ENCODE data around the gene SCAPER.

SCAPER gene

GRCh38 chr15:76401285-76401684, 503.9 kb downstream of the SCAPER start:
- Histone ChIP-seq H3K4me3 (ENCODE audit: low read length) (no peak overlapping the region), H3K4me1 (ENCODE audit: control insufficient read depth, insufficient read depth, low read length) (no peaks in the 10 kb centered on the region), H3K9me3 (ENCODE audit: control insufficient read depth, insufficient read depth, low read length) (no peaks in the 10 kb centered on the region), H3K27me3 (ENCODE audit: control insufficient read depth, insufficient read depth, low read length) (no peaks in the 10 kb centered on the region), H3K36me3 (ENCODE audit: control insufficient read depth, insufficient read depth, low read length) (no peaks in the 10 kb centered on the region), H3K27ac (ENCODE audit: low read length) (no peak overlapping the region)
- no CpG with 5 or more reads among the region's 1 CpG for WGBS (ENCODE audit: insufficient coverage, insufficient read length)
- DNase-seq (ENCODE audit: low read depth, low spot score): no peak

GRCh38 chr15:76398317-76399104, 506.6 kb downstream of the SCAPER start:
- Histone ChIP-seq H3K27me3 (ENCODE audit: control insufficient read depth, insufficient read depth, low read length) (no peaks in the 10 kb centered on the region), H3K4me1 (ENCODE audit: control insufficient read depth, insufficient read depth, low read length) (no peaks in the 10 kb centered on the region), H3K9me3 (ENCODE audit: control insufficient read depth, insufficient read depth, low read length) (no peaks in the 10 kb centered on the region), H3K36me3 (ENCODE audit: control insufficient read depth, insufficient read depth, low read length) (no peaks in the 10 kb centered on the region), H3K27ac (ENCODE audit: low read length) (no peak overlapping the region), H3K4me3 (ENCODE audit: low read length) (no peak overlapping the region)
- no CpG with 5 or more reads among the region's 1 CpG for WGBS (ENCODE audit: insufficient coverage, insufficient read length)
- DNase-seq (ENCODE audit: low read depth, low spot score): no peak

- Histone ChIP-seq H3K9me3 (ENCODE audit: control insufficient read depth, insufficient read depth, low read length) (no peaks in the 10 kb centered on the region), H3K4me3 (ENCODE audit: low read length) (no peak overlapping the region), H3K27ac (ENCODE audit: low read length) (no peak overlapping the region), H3K36me3 (ENCODE audit: control insufficient read depth, insufficient read depth, low read length) (no peaks in the 10 kb centered on the region), H3K27me3 (ENCODE audit: control insufficient read depth, insufficient read depth, low read length) (no peaks in the 10 kb centered on the region), H3K4me1 (ENCODE audit: control insufficient read depth, insufficient read depth, low read length) (no peaks in the 10 kb centered on the region)
- no peak for DNase-seq (ENCODE audit: low read depth, low spot score)
- no CpG with 5 or more reads among the region's 1 CpG for WGBS (ENCODE audit: insufficient coverage, insufficient read length)
These were observed 511.5 kb downstream of the SCAPER start for GRCh38 chr15:76393614-76394013.

- Histone ChIP-seq H3K4me3 (ENCODE audit: low read length) (no peak overlapping the region), H3K27me3 (ENCODE audit: control insufficient read depth, insufficient read depth, low read length) (no peaks in the 10 kb centered on the region), H3K9me3 (ENCODE audit: control insufficient read depth, insufficient read depth, low read length) (no peaks in the 10 kb centered on the region), H3K27ac (ENCODE audit: low read length) (no peak overlapping the region), H3K36me3 (ENCODE audit: control insufficient read depth, insufficient read depth, low read length) (no peaks in the 10 kb centered on the region), H3K4me1 (ENCODE audit: control insufficient read depth, insufficient read depth, low read length) (no peaks in the 10 kb centered on the region)
- no peak for DNase-seq (ENCODE audit: low read depth, low spot score)
These were observed 513.3 kb downstream of the SCAPER start for GRCh38 chr15:76391847-76392246.

- H3K4me3 ChIP-seq (ENCODE audit: low read length): no peak overlapping the region
- H3K27ac ChIP-seq (ENCODE audit: low read length): no peak overlapping the region
- H3K36me3 ChIP-seq (ENCODE audit: control insufficient read depth, insufficient read depth, low read length): no peaks in the 10 kb centered on the region
- no peaks in the 10 kb centered on the region for H3K4me1 ChIP-seq (ENCODE audit: control insufficient read depth, insufficient read depth, low read length)
- H3K9me3 ChIP-seq (ENCODE audit: control insufficient read depth, insufficient read depth, low read length): no peaks in the 10 kb centered on the region
- DNase-seq (ENCODE audit: low read depth, low spot score): no peak
- H3K27me3 ChIP-seq (ENCODE audit: control insufficient read depth, insufficient read depth, low read length): no peaks in the 10 kb centered on the region
- WGBS (ENCODE audit: insufficient coverage, insufficient read length): no CpG with 5 or more reads among the region's 3 CpGs
These were observed 513.8 kb downstream of the SCAPER start for GRCh38 chr15:76391309-76391708.

- Histone ChIP-seq H3K4me3 (ENCODE audit: low read length) (no peak overlapping the region), H3K9me3 (ENCODE audit: control insufficient read depth, insufficient read depth, low read length) (no peaks in the 10 kb centered on the region), H3K36me3 (ENCODE audit: control insufficient read depth, insufficient read depth, low read length) (no peaks in the 10 kb centered on the region), H3K4me1 (ENCODE audit: control insufficient read depth, insufficient read depth, low read length) (no peaks in the 10 kb centered on the region), H3K27ac (ENCODE audit: low read length) (no peak overlapping the region), H3K27me3 (ENCODE audit: control insufficient read depth, insufficient read depth, low read length) (no peaks in the 10 kb centered on the region)
- DNase-seq (ENCODE audit: low read depth, low spot score): no peak
These were observed 514.6 kb downstream of the SCAPER start for GRCh38 chr15:76390571-76390970.

GRCh38 chr15:76386926-76387325, 518.2 kb downstream of the SCAPER start:
- H3K27me3 ChIP-seq (ENCODE audit: control insufficient read depth, insufficient read depth, low read length): no peaks in the 10 kb centered on the region
- no peaks in the 10 kb centered on the region for H3K4me1 ChIP-seq (ENCODE audit: control insufficient read depth, insufficient read depth, low read length)
- H3K27ac ChIP-seq (ENCODE audit: low read length): no peak overlapping the region
- H3K9me3 ChIP-seq (ENCODE audit: control insufficient read depth, insufficient read depth, low read length): no peaks in the 10 kb centered on the region
- no peaks in the 10 kb centered on the region for H3K36me3 ChIP-seq (ENCODE audit: control insufficient read depth, insufficient read depth, low read length)
- H3K4me3 ChIP-seq (ENCODE audit: low read length): no peak overlapping the region
- DNase-seq (ENCODE audit: low read depth, low spot score): no peak
- no CpG with 5 or more reads among the region's 2 CpGs for WGBS (ENCODE audit: insufficient coverage, insufficient read length)

GRCh38 chr15:76386178-76386577, 519.0 kb downstream of the SCAPER start:
- no CpG with 5 or more reads among the region's 2 CpGs for WGBS (ENCODE audit: insufficient coverage, insufficient read length)
- no peak for DNase-seq (ENCODE audit: low read depth, low spot score)
- no peaks in the 10 kb centered on the region for H3K27me3 ChIP-seq (ENCODE audit: control insufficient read depth, insufficient read depth, low read length)
- no peak overlapping the region for H3K27ac ChIP-seq (ENCODE audit: low read length)
- no peak overlapping the region for H3K4me3 ChIP-seq (ENCODE audit: low read length)
- no peaks in the 10 kb centered on the region for H3K4me1 ChIP-seq (ENCODE audit: control insufficient read depth, insufficient read depth, low read length)
- H3K9me3 ChIP-seq (ENCODE audit: control insufficient read depth, insufficient read depth, low read length): no peaks in the 10 kb centered on the region
- H3K36me3 ChIP-seq (ENCODE audit: control insufficient read depth, insufficient read depth, low read length): no peaks in the 10 kb centered on the region

- Histone ChIP-seq H3K27ac (ENCODE audit: low read length) (no peak overlapping the region), H3K9me3 (ENCODE audit: control insufficient read depth, insufficient read depth, low read length) (no peaks in the 10 kb centered on the region), H3K4me3 (ENCODE audit: low read length) (no peak overlapping the region), H3K36me3 (ENCODE audit: control insufficient read depth, insufficient read depth, low read length) (no peaks in the 10 kb centered on the region), H3K27me3 (ENCODE audit: control insufficient read depth, insufficient read depth, low read length) (no peaks in the 10 kb centered on the region), H3K4me1 (ENCODE audit: control insufficient read depth, insufficient read depth, low read length) (no peaks in the 10 kb centered on the region)
- no peak for DNase-seq (ENCODE audit: low read depth, low spot score)
- no CpG with 5 or more reads among the region's 2 CpGs for WGBS (ENCODE audit: insufficient coverage, insufficient read length)
These were observed 520.7 kb downstream of the SCAPER start for GRCh38 chr15:76384409-76384808.

- no CpG with 5 or more reads among the region's 2 CpGs for WGBS (ENCODE audit: insufficient coverage, insufficient read length)
- no peak for DNase-seq (ENCODE audit: low read depth, low spot score)
- H3K27ac ChIP-seq (ENCODE audit: low read length): no peak overlapping the region
- no peak overlapping the region for H3K4me3 ChIP-seq (ENCODE audit: low read length)
- no peaks in the 10 kb centered on the region for H3K9me3 ChIP-seq (ENCODE audit: control insufficient read depth, insufficient read depth, low read length)
- no peaks in the 10 kb centered on the region for H3K4me1 ChIP-seq (ENCODE audit: control insufficient read depth, insufficient read depth, low read length)
- H3K27me3 ChIP-seq (ENCODE audit: control insufficient read depth, insufficient read depth, low read length): no peaks in the 10 kb centered on the region
- no peaks in the 10 kb centered on the region for H3K36me3 ChIP-seq (ENCODE audit: control insufficient read depth, insufficient read depth, low read length)
These were observed 522.0 kb downstream of the SCAPER start for GRCh38 chr15:76382987-76383728.

GRCh38 chr15:76381366-76381765, 523.8 kb downstream of the SCAPER start:
- H3K27ac ChIP-seq (ENCODE audit: low read length): no peak overlapping the region
- no peak for DNase-seq (ENCODE audit: low read depth, low spot score)
- H3K27me3 ChIP-seq (ENCODE audit: control insufficient read depth, insufficient read depth, low read length): no peaks in the 10 kb centered on the region
- no CpG with 5 or more reads among the region's 4 CpGs for WGBS (ENCODE audit: insufficient coverage, insufficient read length)
- no peaks in the 10 kb centered on the region for H3K9me3 ChIP-seq (ENCODE audit: control insufficient read depth, insufficient read depth, low read length)
- H3K36me3 ChIP-seq (ENCODE audit: control insufficient read depth, insufficient read depth, low read length): no peaks in the 10 kb centered on the region
- H3K4me3 ChIP-seq (ENCODE audit: low read length): no peak overlapping the region
- no peaks in the 10 kb centered on the region for H3K4me1 ChIP-seq (ENCODE audit: control insufficient read depth, insufficient read depth, low read length)
